IMR-90 (cell line): Measurements from ENCODE around the gene MACROD1. TPM values are rescaled to one million over a fixed set of nuclear protein-coding genes. Genes with fewer than 3 reads are reported as not detected.

ENCODE experiments used
- ATAC-seq: fragments of 200-7000 bp; cut with Tn5 transposase; 2 replicates; pipeline ENCODE4 v1.9.1; 2020; ENCODE audit warnings: low read depth, mild to moderate bottlenecking, moderate library complexity
- BruUV-seq: library from RNA; stranded (reverse); fragments of 400-500 nt; replicated peaks from 2 replicates; lab custom pipeline; 2021; lab: Mats Ljungman, UMichigan
- CTCF ChIA-PET: fragments of 300-600 bp; formaldehyde crosslinking; extraction: SDS; loops from one replicate; lab custom pipeline; 2021; ENCODE audit warnings: antibody characterized with exemption; lab: Yijun Ruan, JAX
- POLR2A ChIA-PET: fragments of 300-600 bp; sonication (Branson Sonifier 250); formaldehyde crosslinking; loops from one replicate; lab custom pipeline; 2022; ENCODE audit warnings: antibody characterized with exemption; ENCODE audit not compliant: unreplicated experiment; lab: Charles Lee
- DNase-seq: peaks from one replicate; pipeline ENCODE4 v3.0.0; 2013
- H2AFZ ChIP-seq: replicated peaks from 2 replicates; pipeline ENCODE3; 2013; ENCODE audit warnings: low read length, mild to moderate bottlenecking; ENCODE audit not compliant: poor library complexity
- H2AK5ac ChIP-seq: 2 replicates; pipeline ENCODE4 v1.6.1; 2013; ENCODE audit warnings: low read depth, low read length, inconsistent platforms
- H2AK9ac ChIP-seq: replicated peaks from 2 replicates; pipeline ENCODE3; 2013; ENCODE audit warnings: mild to moderate bottlenecking, low read depth, low read length, moderate library complexity; ENCODE audit not compliant: poor library complexity
- H2BK120ac ChIP-seq: 2 replicates; pipeline ENCODE4 v1.6.1; 2013; ENCODE audit warnings: low read depth, low read length, inconsistent platforms
- H2BK15ac ChIP-seq: 3 replicates; pipeline ENCODE4 v1.6.1; 2013; ENCODE audit warnings: low read depth, low read length, inconsistent platforms
- H2BK20ac ChIP-seq: 2 replicates; pipeline ENCODE4 v1.6.1; 2013; ENCODE audit warnings: low read depth, mild to moderate bottlenecking, inconsistent platforms, low read length, moderate library complexity
- H2BK5ac ChIP-seq: 2 replicates; pipeline ENCODE4 v1.6.1; 2013; ENCODE audit warnings: mild to moderate bottlenecking, low read depth, low read length, inconsistent platforms; ENCODE audit not compliant: poor library complexity, severe bottlenecking
- H3K14ac ChIP-seq: replicated peaks from 2 replicates; pipeline ENCODE4 v1.6.1; 2013; ENCODE audit warnings: low read depth, low read length, inconsistent platforms
- H3K18ac ChIP-seq: 2 replicates; pipeline ENCODE4 v1.6.1; 2013; ENCODE audit warnings: low read depth, low read length, control low read depth
- H3K23ac ChIP-seq: 2 replicates; pipeline ENCODE4 v1.6.1; 2013; ENCODE audit warnings: low read depth, low read length, inconsistent platforms
- H3K27ac ChIP-seq: 2 replicates; pipeline ENCODE4 v1.5.1; 2013; ENCODE audit warnings: mild to moderate bottlenecking, control low read depth, low read length; ENCODE audit not compliant: insufficient read depth
- H3K27me3 ChIP-seq: 2 replicates; pipeline ENCODE4 v1.6.1; 2013; ENCODE audit warnings: low read length; ENCODE audit not compliant: control insufficient read depth, insufficient read depth
- H3K36me3 ChIP-seq: 2 replicates; pipeline ENCODE4 v1.6.1; 2013; ENCODE audit warnings: low read length, mixed read lengths; ENCODE audit not compliant: control insufficient read depth, insufficient read depth
- H3K4ac ChIP-seq: 2 replicates; pipeline ENCODE4 v1.6.1; 2013; ENCODE audit warnings: low read depth, low read length, inconsistent platforms
- H3K4me1 ChIP-seq: 2 replicates; pipeline ENCODE4 v1.6.1; 2013; ENCODE audit warnings: low read length, mixed read lengths; ENCODE audit not compliant: control insufficient read depth, insufficient read depth
- H3K4me2 ChIP-seq: 2 replicates; pipeline ENCODE4 v1.6.1; 2013; ENCODE audit warnings: low read depth, mild to moderate bottlenecking, control low read depth, low read length, moderate library complexity
- H3K4me3 ChIP-seq: 2 replicates; pipeline ENCODE4 v1.5.1; 2013; ENCODE audit warnings: low read depth, mild to moderate bottlenecking, control low read depth, low read length, moderate library complexity; ENCODE audit not compliant: insufficient read depth
- H3K56ac ChIP-seq: 2 replicates; pipeline ENCODE4 v1.6.1; 2013; ENCODE audit warnings: low read length, inconsistent platforms; ENCODE audit not compliant: insufficient read depth; ENCODE audit errors: extremely low read depth
- H3K79me1 ChIP-seq, 2 experiments: 2 replicates each; pipeline ENCODE4 v1.6.1; 2013; ENCODE audit warnings: low read length in 2 of 2, inconsistent platforms in 1 of 2, low read depth in 1 of 2
- H3K9ac ChIP-seq: 2 replicates; pipeline ENCODE4 v1.6.1; 2013; ENCODE audit warnings: low read depth, low read length, control low read depth
- H3K9me1 ChIP-seq: 2 replicates; pipeline ENCODE4 v1.6.1; 2013; ENCODE audit warnings: low read length, inconsistent platforms; ENCODE audit not compliant: insufficient read depth
- H3K9me3 ChIP-seq: 2 replicates; pipeline ENCODE4 v1.6.1; 2013; ENCODE audit warnings: low read length; ENCODE audit not compliant: control insufficient read depth, insufficient read depth
- H4K20me1 ChIP-seq: 2 replicates; pipeline ENCODE4 v1.6.1; 2013; ENCODE audit warnings: low read length, inconsistent platforms; ENCODE audit not compliant: insufficient read depth
- H4K5ac ChIP-seq: 2 replicates; pipeline ENCODE4 v1.6.1; 2013; ENCODE audit warnings: mild to moderate bottlenecking, low read depth, low read length, control low read depth
- H4K8ac ChIP-seq, 2 experiments: 2 replicates each; pipeline ENCODE4 v1.6.1; 2013; ENCODE audit warnings: low read depth in 2 of 2, low read length in 2 of 2, control low read depth in 1 of 2, inconsistent platforms in 1 of 2
- H4K91ac ChIP-seq: 2 replicates; pipeline ENCODE4 v1.6.1; 2013; ENCODE audit warnings: low read depth, low read length, inconsistent platforms; ENCODE audit not compliant: insufficient read depth
- BHLHE40 ChIP-seq: fragments of 150-350 bp; IDR thresholded peaks from 2 replicates; pipeline ENCODE4 v1.6.1; 2016; ENCODE audit warnings: mild to moderate bottlenecking, low read depth, low read length
- CEBPB ChIP-seq: IDR thresholded peaks from 2 replicates; pipeline ENCODE4 v1.6.1; 2012; ENCODE audit warnings: low read depth, low read length, improper control_type of control experiment
- FOS ChIP-seq: fragments of 150-350 bp; IDR thresholded peaks from 2 replicates; pipeline ENCODE4 v1.6.1; 2016; ENCODE audit warnings: low read depth, low read length
- MAFK ChIP-seq: IDR thresholded peaks from 2 replicates; pipeline ENCODE4 v1.6.1; 2012; ENCODE audit warnings: low read depth, low read length, improper control_type of control experiment
- MXI1 ChIP-seq: IDR thresholded peaks from 2 replicates; pipeline ENCODE4 v1.6.1; 2012; ENCODE audit warnings: low read depth, mild to moderate bottlenecking, low read length, moderate library complexity, borderline replicate concordance
- NFE2L2 ChIP-seq: fragments of 150-350 bp; IDR thresholded peaks from 2 replicates; pipeline ENCODE4 v1.6.1; 2016; ENCODE audit warnings: low read depth, mild to moderate bottlenecking, low read length
- POLR2A ChIP-seq: IDR thresholded peaks from 2 replicates; pipeline ENCODE4 v1.6.1; 2012; ENCODE audit warnings: mild to moderate bottlenecking, low read depth, low read length
- RAD21 ChIP-seq: IDR thresholded peaks from 2 replicates; pipeline ENCODE4 v1.6.1; 2012; ENCODE audit warnings: low read length, improper control_type of control experiment
- RCOR1 ChIP-seq: IDR thresholded peaks from 2 replicates; pipeline ENCODE4 v1.6.1; 2012; ENCODE audit warnings: mild to moderate bottlenecking, low read length, improper control_type of control experiment; ENCODE audit not compliant: insufficient replicate concordance
- RFX5 ChIP-seq: IDR thresholded peaks from 2 replicates; pipeline ENCODE4 v1.8.0; 2012; ENCODE audit warnings: low read depth, mild to moderate bottlenecking, low read length, moderate library complexity
- WGBS, 2 experiments: methylation state at CpG; one replicate each; pipeline versions ENCODE4 v1.1.5 to v1.1.7; 2013; ENCODE audit warnings: missing lambda C conversion rate in 2 of 2; ENCODE audit not compliant: insufficient read length in 1 of 2; ENCODE audit errors: extremely low coverage in 2 of 2; 5-methylcytosine and 5-hydroxymethylcytosine counted together
- dilution Hi-C: fragments of 300-500 bp; cut with HindIII; formaldehyde crosslinking; loops from one replicate; pipeline ENCODE4 v1.14.3; 2018; ENCODE audit warnings: low sequenced_read_pairs; ENCODE audit not compliant: unreplicated experiment
- in situ Hi-C: fragments of 300-500 bp; cut with MboI; formaldehyde crosslinking; loops from 3 replicates; pipeline ENCODE4 v1.14.3; 2019; ENCODE audit warnings: low sequenced_read_pairs, inconsistent platforms, mixed read lengths
- intact Hi-C: fragments of 100-400 bp; cut with micrococcal nuclease; formaldehyde crosslinking; loops from 2 replicates; pipeline ENCODE4 v1.10.0; 2022
- polyA plus RNA-seq, 3 experiments: library from polyadenylated mRNA; depleted of rRNA; stranded (reverse); fragments of >200 nt; gene quantifications; 2 replicates each; pipeline ENCODE4 v1.2.3, GENCODE V29; 2012; ENCODE audit warnings: low replicate concordance in 1 of 3
- total RNA-seq: library from RNA; depleted of rRNA; stranded (reverse); fragments of >200 nt; gene quantifications from 2 replicates; pipeline ENCODE4 v1.2.3, GENCODE V29; 2012
- TF ChIP-seq, protein P1 (sequence below): fragments of 150-350 bp; IDR thresholded peaks from 2 replicates; pipeline ENCODE4 v1.6.1; 2016; ENCODE audit warnings: low read depth, mild to moderate bottlenecking, low read length, moderate library complexity, borderline replicate concordance
- TF ChIP-seq, protein P2 (sequence below): conservative IDR thresholded peaks from 2 replicates; pipeline ENCODE4 v1.5.1; 2012; ENCODE audit warnings: mild to moderate bottlenecking, low read depth, low read length, improper control_type of control experiment
- TF ChIP-seq, protein P3 (sequence below): fragments of 150-350 bp; IDR thresholded peaks from 2 replicates; pipeline ENCODE4 v1.6.1; 2017; ENCODE audit warnings: mild to moderate bottlenecking, antibody characterized with exemption, low read length, low read depth

MACROD1 gene
- total and polyA plus RNA-seq, 2 of the 4 experiments (the other 2 are of a cell fraction) = 2.5 to 9.3 TPM

DNA sequence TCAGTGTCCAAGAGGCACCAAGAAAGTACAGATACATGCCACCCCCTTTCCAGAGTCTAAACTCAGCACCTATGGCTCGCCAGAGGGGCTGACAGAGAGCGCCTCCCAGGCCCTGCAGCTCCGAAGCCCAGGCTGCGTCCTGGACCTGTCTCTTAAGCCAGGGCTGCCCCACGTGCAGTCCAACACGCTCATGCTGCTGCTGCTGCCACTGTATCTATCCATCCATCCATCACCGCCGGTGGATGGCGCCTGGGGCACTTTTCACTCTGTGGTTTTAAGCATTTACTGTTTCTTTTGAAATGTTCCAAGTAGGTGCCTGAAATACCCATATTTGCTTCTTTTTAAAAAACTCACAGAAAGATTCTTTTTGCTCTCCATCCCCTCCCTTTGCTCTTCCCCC, 41.8 kb downstream of the MACROD1 start:
- WGBS, 2 experiments = no CpG with 5 or more reads among the region's 9 CpGs
- CTCF ChIA-PET = no interaction called here
- peaks cover 13% of the 10 kb centered on the region for H3K9me1 ChIP-seq
- H4K91ac ChIP-seq = peak overlapping the region; percentile 99
- peak overlapping the region; percentile 68; the same call in 1 of the 2 replicates for H2BK20ac ChIP-seq
- H2AK5ac ChIP-seq = peak overlapping the region; percentile 79
- H3K4me3 ChIP-seq = no peak overlapping the region
- H3K36me3 ChIP-seq = no peaks in the 10 kb centered on the region
- no TSS peak for BruUV-seq
- no peak overlapping the region for H3K27ac ChIP-seq
- H3K27me3 ChIP-seq = no peaks in the 10 kb centered on the region
- no peak overlapping the region for H3K18ac ChIP-seq
- in situ Hi-C loops (no loop called here), intact Hi-C loops (no loop called here), dilution Hi-C loops (no loop called here)
- H3K79me1 ChIP-seq = peaks cover 0 to 22% of the 10 kb centered on the region in 2 experiments; a peak in 2 of 4 replicates
- H3K4me1 ChIP-seq = peaks cover 21% of the 10 kb centered on the region
- 0 out of 3 replicates have a peak overlapping the region, but pooled peaks have one; percentile 35 for H2BK15ac ChIP-seq
- peak overlapping the region; percentile 7; the same call in 1 of the 2 replicates for H3K14ac ChIP-seq
- H2AFZ ChIP-seq = no peak overlapping the region
- H3K56ac ChIP-seq = no peak overlapping the region
- no peak overlapping the region for H4K5ac ChIP-seq
- no peak overlapping the region for H2BK5ac ChIP-seq
- H3K4ac ChIP-seq = peak overlapping the region; percentile 98
- H3K9ac ChIP-seq = no peak overlapping the region
- H3K9me3 ChIP-seq = no peaks in the 10 kb centered on the region
- no peaks in the 10 kb centered on the region for H4K20me1 ChIP-seq
- no peak overlapping the region; a peak in 1 of 4 replicates for H4K8ac ChIP-seq
- ATAC-seq = no peak
- no peak for TF ChIP-seq MAFK
- TF ChIP-seq, protein P1, sequence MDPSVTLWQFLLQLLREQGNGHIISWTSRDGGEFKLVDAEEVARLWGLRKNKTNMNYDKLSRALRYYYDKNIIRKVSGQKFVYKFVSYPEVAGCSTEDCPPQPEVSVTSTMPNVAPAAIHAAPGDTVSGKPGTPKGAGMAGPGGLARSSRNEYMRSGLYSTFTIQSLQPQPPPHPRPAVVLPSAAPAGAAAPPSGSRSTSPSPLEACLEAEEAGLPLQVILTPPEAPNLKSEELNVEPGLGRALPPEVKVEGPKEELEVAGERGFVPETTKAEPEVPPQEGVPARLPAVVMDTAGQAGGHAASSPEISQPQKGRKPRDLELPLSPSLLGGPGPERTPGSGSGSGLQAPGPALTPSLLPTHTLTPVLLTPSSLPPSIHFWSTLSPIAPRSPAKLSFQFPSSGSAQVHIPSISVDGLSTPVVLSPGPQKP = no peak
- no peak for TF ChIP-seq RCOR1
- no peak for TF ChIP-seq NFE2L2
- TF ChIP-seq FOS = no peak
- no peak for TF ChIP-seq RAD21
- TF ChIP-seq, protein P2, sequence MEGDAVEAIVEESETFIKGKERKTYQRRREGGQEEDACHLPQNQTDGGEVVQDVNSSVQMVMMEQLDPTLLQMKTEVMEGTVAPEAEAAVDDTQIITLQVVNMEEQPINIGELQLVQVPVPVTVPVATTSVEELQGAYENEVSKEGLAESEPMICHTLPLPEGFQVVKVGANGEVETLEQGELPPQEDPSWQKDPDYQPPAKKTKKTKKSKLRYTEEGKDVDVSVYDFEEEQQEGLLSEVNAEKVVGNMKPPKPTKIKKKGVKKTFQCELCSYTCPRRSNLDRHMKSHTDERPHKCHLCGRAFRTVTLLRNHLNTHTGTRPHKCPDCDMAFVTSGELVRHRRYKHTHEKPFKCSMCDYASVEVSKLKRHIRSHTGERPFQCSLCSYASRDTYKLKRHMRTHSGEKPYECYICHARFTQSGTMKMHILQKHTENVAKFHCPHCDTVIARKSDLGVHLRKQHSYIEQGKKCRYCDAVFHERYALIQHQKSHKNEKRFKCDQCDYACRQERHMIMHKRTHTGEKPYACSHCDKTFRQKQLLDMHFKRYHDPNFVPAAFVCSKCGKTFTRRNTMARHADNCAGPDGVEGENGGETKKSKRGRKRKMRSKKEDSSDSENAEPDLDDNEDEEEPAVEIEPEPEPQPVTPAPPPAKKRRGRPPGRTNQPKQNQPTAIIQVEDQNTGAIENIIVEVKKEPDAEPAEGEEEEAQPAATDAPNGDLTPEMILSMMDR = no peak
- TF ChIP-seq CEBPB = no peak
- no peak for TF ChIP-seq POLR2A
- TF ChIP-seq MXI1 = no peak
- TF ChIP-seq BHLHE40 = no peak
- TF ChIP-seq RFX5 = no peak
- TF ChIP-seq, protein P3, sequence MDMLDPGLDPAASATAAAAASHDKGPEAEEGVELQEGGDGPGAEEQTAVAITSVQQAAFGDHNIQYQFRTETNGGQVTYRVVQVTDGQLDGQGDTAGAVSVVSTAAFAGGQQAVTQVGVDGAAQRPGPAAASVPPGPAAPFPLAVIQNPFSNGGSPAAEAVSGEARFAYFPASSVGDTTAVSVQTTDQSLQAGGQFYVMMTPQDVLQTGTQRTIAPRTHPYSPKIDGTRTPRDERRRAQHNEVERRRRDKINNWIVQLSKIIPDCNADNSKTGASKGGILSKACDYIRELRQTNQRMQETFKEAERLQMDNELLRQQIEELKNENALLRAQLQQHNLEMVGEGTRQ = no peak
- DNase-seq = no peak
- H3K23ac ChIP-seq = no peak overlapping the region
- H3K4me2 ChIP-seq = no peak overlapping the region
- POLR2A ChIA-PET = no interaction called here
- peak overlapping the region; percentile 99 for H2BK120ac ChIP-seq
- no peak overlapping the region for H2AK9ac ChIP-seq
